Lower lobe of right lung (tissue), 2 donors: ENCODE measurements around the gene MYOZ3. TPM values are rescaled to one million over a fixed set of nuclear protein-coding genes. Genes with fewer than 3 reads are reported as not detected.

ENCODE experiments used
- ATAC-seq, 2 donors: fragments of 200-7000 bp; cut with Tn5 transposase; one replicate each; pipeline ENCODE4 v1.9.1; 2020 to 2022; ENCODE audit warnings: mild to moderate bottlenecking in 2 of 2, moderate library complexity in 2 of 2
- DNase-seq: peaks from one replicate; pipeline ENCODE4 v3.0.0-alpha.2; 2020
- H3K27ac ChIP-seq: fragments of 200-600 bp; one replicate; pipeline ENCODE4 v1.8.0; 2022
- H3K27me3 ChIP-seq: fragments of 200-600 bp; one replicate; pipeline ENCODE4 v1.8.0; 2022; ENCODE audit warnings: low read depth
- H3K36me3 ChIP-seq: fragments of 200-600 bp; one replicate; pipeline ENCODE4 v1.8.0; 2022; ENCODE audit warnings: mild to moderate bottlenecking
- H3K4me1 ChIP-seq: fragments of 200-600 bp; one replicate; pipeline ENCODE4 v1.8.0; 2022
- H3K4me3 ChIP-seq: fragments of 200-600 bp; one replicate; pipeline ENCODE4 v1.8.0; 2022; ENCODE audit warnings: mild to moderate bottlenecking
- H3K9me3 ChIP-seq: fragments of 200-600 bp; one replicate; pipeline ENCODE4 v1.8.0; 2022
- CTCF ChIP-seq: fragments of 200-600 bp; IDR thresholded peaks from one replicate; pipeline ENCODE4 v1.8.0; 2022; ENCODE audit warnings: antibody characterized with exemption, mild to moderate bottlenecking
- intact Hi-C: fragments of 100-400 bp; cut with DNase I; formaldehyde crosslinking; loops from one replicate; pipeline ENCODE4 v1.11.0; 2022
- total RNA-seq: library from RNA; stranded (reverse); fragmentation: NEBNext Ultra II Directional; extraction: Animal tissue kit (Norgen Biotek cat#: 25700); gene quantifications from one replicate; pipeline ENCODE4 v1.2.1, GENCODE V29; 2021
- donor health status: DM: no; HTN: yes; CAD: no; lungs with severe emphysema.

MYOZ3 gene
- total RNA-seq, 1 donor from 2014 or later = 0.92 TPM

GRCh38 chr5:150649108-150650020, 11.7 kb upstream of the MYOZ3 start:
- no peak for ATAC-seq

GRCh38 chr5:150650021-150651006, 10.7 kb upstream of the MYOZ3 start:
- DNase-seq = no peak
- Histone ChIP-seq H3K4me1 (peaks cover 49% of the 10 kb centered on the region), H3K27me3 (no peaks in the 10 kb centered on the region), H3K9me3 (no peaks in the 10 kb centered on the region), H3K36me3 (peaks cover 44% of the 10 kb centered on the region), H3K27ac (no peak overlapping the region), H3K4me3 (no peak overlapping the region)
- intact Hi-C loops = no loop called here
- ATAC-seq = no peak
- TF ChIP-seq CTCF = no peak

More at GRCh38 chr5:150649108-150650020, 11.7 kb upstream of the MYOZ3 start:
- no peak for TF ChIP-seq CTCF
- H3K4me3 ChIP-seq = no peak overlapping the region
- H3K27me3 ChIP-seq = no peaks in the 10 kb centered on the region
- peaks cover 59% of the 10 kb centered on the region for H3K4me1 ChIP-seq
- H3K9me3 ChIP-seq = no peaks in the 10 kb centered on the region
- intact Hi-C loops = no loop called here
- peaks cover 44% of the 10 kb centered on the region for H3K36me3 ChIP-seq
- H3K27ac ChIP-seq = no peak overlapping the region
- DNase-seq = no peak

- peaks cover 50% of the 10 kb centered on the region for H3K4me1 ChIP-seq
- no peak for TF ChIP-seq CTCF
- H3K9me3 ChIP-seq = no peaks in the 10 kb centered on the region
- H3K36me3 ChIP-seq = peaks cover 44% of the 10 kb centered on the region
- H3K27me3 ChIP-seq = no peaks in the 10 kb centered on the region
- no peak overlapping the region for H3K27ac ChIP-seq
- intact Hi-C loops = no loop called here
- no peak overlapping the region for H3K4me3 ChIP-seq
- DNase-seq (no peak), ATAC-seq (no peak)
Observed at GRCh38 chr5:150651382-150651781, 9.7 kb upstream of the MYOZ3 start.

GRCh38 chr5:150651924-150652671, 9.0 kb upstream of the MYOZ3 start:
- ATAC-seq (no peak), DNase-seq (no peak)
- no peak overlapping the region for H3K4me3 ChIP-seq
- no peaks in the 10 kb centered on the region for H3K9me3 ChIP-seq
- H3K36me3 ChIP-seq = peaks cover 44% of the 10 kb centered on the region
- TF ChIP-seq CTCF = no peak
- peaks cover 53% of the 10 kb centered on the region for H3K4me1 ChIP-seq
- no peaks in the 10 kb centered on the region for H3K27me3 ChIP-seq
- no peak overlapping the region for H3K27ac ChIP-seq
- intact Hi-C loops = no loop called here
